ENCODE results near the gene PSMG2. TPM values are rescaled to one million over a fixed set of nuclear protein-coding genes. Genes with fewer than 3 reads are reported as not detected.

Gene PSMG2, protein sequence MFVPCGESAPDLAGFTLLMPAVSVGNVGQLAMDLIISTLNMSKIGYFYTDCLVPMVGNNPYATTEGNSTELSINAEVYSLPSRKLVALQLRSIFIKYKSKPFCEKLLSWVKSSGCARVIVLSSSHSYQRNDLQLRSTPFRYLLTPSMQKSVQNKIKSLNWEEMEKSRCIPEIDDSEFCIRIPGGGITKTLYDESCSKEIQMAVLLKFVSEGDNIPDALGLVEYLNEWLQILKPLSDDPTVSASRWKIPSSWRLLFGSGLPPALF
- total RNA-seq (2022) (78.6 and 89.6 TPM in 2 replicates), Bru-seq, nascent RNA (percentile 77 among the genes with signal in this experiment), BruChase-seq, experiment 1, labeled RNA remaining after a 6-hour chase (percentile 82 among the genes with signal in this experiment), BruChase-seq, experiment 2, labeled RNA remaining after a 2-hour chase (percentile 74 among the genes with signal in this experiment)
- long read RNA-seq, transcript PSMG2-201 (7 exons, 1,686 nt), result major isoform, 99 of 125 reads
- long read RNA-seq, partial matches to known transcripts, result 2 of 125 reads
- long read RNA-seq, other reads (novel, unspliced or antisense), result 20 of 125 reads

DNA sequence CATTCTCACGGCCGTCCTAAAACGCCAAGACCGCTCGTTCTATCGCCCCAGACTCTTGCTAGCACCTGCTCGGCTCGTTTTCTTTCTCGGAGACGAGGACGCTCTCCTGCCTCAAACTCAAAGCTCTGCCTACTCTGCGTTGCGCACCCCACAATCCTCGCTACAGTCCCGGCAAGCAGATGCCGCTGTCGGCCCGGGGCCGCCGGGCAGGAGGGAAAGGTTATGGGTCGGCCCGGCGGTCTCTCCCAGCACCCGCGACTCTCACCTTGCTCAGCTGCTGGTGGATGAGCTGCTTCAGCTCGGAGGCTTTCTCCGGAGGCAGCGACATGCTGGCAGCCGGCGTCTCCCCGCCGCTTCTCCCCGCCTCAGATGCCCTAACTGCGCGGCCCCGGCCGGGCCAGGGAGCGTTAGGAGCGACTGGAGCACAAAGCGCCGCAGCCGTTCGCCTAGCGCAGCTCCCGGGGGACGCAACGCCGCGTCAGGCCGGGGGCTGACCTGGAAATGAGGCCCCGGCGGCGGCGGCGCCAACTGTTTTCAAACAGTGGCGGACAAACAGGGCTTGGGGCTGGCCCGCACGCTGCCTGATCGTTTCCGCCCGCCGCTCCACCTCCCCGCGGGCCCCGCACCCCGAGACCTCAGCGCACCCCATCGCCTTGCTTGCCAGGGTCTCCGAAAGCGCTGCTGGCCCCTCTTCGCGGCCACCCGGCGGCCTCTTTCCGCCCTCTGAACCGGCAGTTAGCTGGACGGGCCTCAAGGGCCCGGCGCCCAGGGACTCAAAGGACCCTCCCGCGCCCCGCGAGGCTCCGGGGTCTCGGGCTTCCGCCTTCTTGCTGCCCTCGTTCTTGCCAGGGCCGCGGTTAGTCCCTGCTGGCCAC, at the start of gene PSMG2, which contains the start of gene CEP76:
Gene PSMG2, plus strand, starts transcription at position 822 of the 875 bp plus-strand sequence. CDS start 66 bp downstream, outside the sequence.
Gene CEP76, minus strand, starts transcription at position 503 of the 875 bp plus-strand sequence. Its CDS starts 175 bp downstream, at position 328.
- H3K27me3 Mint-ChIP-seq (ENCODE audit: unreplicated experiment), result no peaks in the 10 kb centered on the region
- H3K36me3 Mint-ChIP-seq (ENCODE audit: insufficient read depth, unreplicated experiment), result peaks cover 34% of the 10 kb centered on the region
- intact Hi-C loops (cut with micrococcal nuclease; ENCODE audit: unreplicated experiment), result loop anchor here (1.0 to 5.0 kb wide), 2 partner anchors 95 to 311 kb away; no protein-coding TSS in a partner anchor
- no peaks in the 10 kb centered on the region for H3K9me3 Mint-ChIP-seq (ENCODE audit: low read depth, unreplicated experiment)
- peaks cover 24% of the 10 kb centered on the region for H3K4me1 Mint-ChIP-seq (ENCODE audit: low read depth, unreplicated experiment)
- TF ChIP-seq, protein P1, sequence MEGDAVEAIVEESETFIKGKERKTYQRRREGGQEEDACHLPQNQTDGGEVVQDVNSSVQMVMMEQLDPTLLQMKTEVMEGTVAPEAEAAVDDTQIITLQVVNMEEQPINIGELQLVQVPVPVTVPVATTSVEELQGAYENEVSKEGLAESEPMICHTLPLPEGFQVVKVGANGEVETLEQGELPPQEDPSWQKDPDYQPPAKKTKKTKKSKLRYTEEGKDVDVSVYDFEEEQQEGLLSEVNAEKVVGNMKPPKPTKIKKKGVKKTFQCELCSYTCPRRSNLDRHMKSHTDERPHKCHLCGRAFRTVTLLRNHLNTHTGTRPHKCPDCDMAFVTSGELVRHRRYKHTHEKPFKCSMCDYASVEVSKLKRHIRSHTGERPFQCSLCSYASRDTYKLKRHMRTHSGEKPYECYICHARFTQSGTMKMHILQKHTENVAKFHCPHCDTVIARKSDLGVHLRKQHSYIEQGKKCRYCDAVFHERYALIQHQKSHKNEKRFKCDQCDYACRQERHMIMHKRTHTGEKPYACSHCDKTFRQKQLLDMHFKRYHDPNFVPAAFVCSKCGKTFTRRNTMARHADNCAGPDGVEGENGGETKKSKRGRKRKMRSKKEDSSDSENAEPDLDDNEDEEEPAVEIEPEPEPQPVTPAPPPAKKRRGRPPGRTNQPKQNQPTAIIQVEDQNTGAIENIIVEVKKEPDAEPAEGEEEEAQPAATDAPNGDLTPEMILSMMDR (IDR thresholded peaks at IDR 0.05; ENCODE audit: unreplicated experiment), result no peak
- DNase-seq, result peak; percentile 86
- BruUV-seq (replicated peaks), result TSS peak; percentile 24
- peak within 1 kb of the TSS; percentile 86 for H3K4me3 Mint-ChIP-seq (ENCODE audit: low read depth, unreplicated experiment)
- peak within 1 kb of the TSS; percentile 99 for H3K27ac Mint-ChIP-seq (ENCODE audit: unreplicated experiment)
- CTCF ChIA-PET, result interaction anchor here (0.9 to 1.5 kb wide), 2 partner anchors 232 to 310 kb away, joined by 3 to 4 read pairs; no protein-coding TSS in a partner anchor

DNA sequence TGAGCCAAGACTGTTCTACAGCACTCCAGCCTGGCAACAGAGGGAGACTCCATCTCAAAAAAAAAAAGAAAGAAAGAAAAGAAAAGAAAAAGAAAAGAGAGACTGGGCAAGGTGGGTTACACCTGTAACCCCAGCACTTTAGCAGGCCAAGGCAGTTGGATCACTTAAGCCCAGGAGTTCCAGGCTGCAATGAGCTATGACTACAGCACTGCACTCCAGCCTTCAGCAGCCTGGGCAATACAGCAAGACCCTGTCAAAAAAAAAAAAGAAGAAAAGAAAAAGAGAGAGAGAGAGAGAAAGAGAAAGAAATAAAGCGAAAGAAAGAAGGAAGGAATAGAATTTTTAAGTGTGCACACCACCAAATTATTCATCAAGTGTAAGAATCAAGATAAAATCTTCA, 47.9 kb upstream of the PSMG2 start:
- Mint-ChIP-seq H3K27me3 (ENCODE audit: unreplicated experiment) (no peaks in the 10 kb centered on the region), H3K4me1 (ENCODE audit: low read depth, unreplicated experiment) (peaks cover 48% of the 10 kb centered on the region), H3K27ac (ENCODE audit: unreplicated experiment) (peak overlapping the region; percentile 22), H3K9me3 (ENCODE audit: low read depth, unreplicated experiment) (no peaks in the 10 kb centered on the region), H3K4me3 (ENCODE audit: low read depth, unreplicated experiment) (peak overlapping the region; percentile 54), H3K36me3 (ENCODE audit: insufficient read depth, unreplicated experiment) (peaks cover 61% of the 10 kb centered on the region)
- CTCF ChIA-PET, result no interaction called here
- BruUV-seq (replicated peaks), result no TSS peak
- DNase-seq, result no peak
- TF ChIP-seq, protein P1 (IDR thresholded peaks at IDR 0.05; ENCODE audit: unreplicated experiment), result no peak
- intact Hi-C loops (cut with micrococcal nuclease; ENCODE audit: unreplicated experiment), result loop anchor here (5.0 to 10.0 kb wide), 2 partner anchors 58 to 160 kb away; no protein-coding TSS in a partner anchor

DNA sequence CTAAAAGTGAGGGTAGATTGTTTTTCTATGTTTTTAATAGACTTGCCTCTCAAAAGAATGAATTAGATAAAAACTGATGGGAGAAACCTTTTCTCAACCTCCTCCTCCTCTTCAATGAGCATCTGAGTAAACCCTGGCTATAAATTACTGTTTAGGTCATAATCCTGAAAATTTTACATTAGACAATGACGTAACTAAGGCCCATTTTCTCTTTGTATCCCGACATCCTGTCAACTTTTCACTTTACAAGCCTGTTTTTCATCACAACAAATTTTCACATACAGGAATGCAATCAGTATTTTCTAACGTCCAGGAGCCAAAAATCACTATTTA, 46.3 kb upstream of the PSMG2 start:
- peak overlapping the region; percentile 54 for H3K4me3 Mint-ChIP-seq (ENCODE audit: low read depth, unreplicated experiment)
- TF ChIP-seq, protein P1 (IDR thresholded peaks at IDR 0.05; ENCODE audit: unreplicated experiment), result no peak
- BruUV-seq (replicated peaks), result TSS peak; percentile 57
- peaks cover 67% of the 10 kb centered on the region for H3K36me3 Mint-ChIP-seq (ENCODE audit: insufficient read depth, unreplicated experiment)
- intact Hi-C loops (cut with micrococcal nuclease; ENCODE audit: unreplicated experiment), result loop anchor here (10.0 kb wide), 1 partner anchor 162 kb away; no protein-coding TSS in a partner anchor
- H3K27me3 Mint-ChIP-seq (ENCODE audit: unreplicated experiment), result no peaks in the 10 kb centered on the region
- CTCF ChIA-PET, result no interaction called here
- peaks cover 51% of the 10 kb centered on the region for H3K4me1 Mint-ChIP-seq (ENCODE audit: low read depth, unreplicated experiment)
- no peaks in the 10 kb centered on the region for H3K9me3 Mint-ChIP-seq (ENCODE audit: low read depth, unreplicated experiment)
- DNase-seq, result no peak
- peak overlapping the region; percentile 78 for H3K27ac Mint-ChIP-seq (ENCODE audit: unreplicated experiment)
